Sigmoid colon (tissue), 7 donors: ENCODE data around the gene TNNC1. TPM values are rescaled to one million over a fixed set of nuclear protein-coding genes. Genes with fewer than 3 reads are reported as not detected.
A peak's percentile ranks its signal among the peaks of the same experiment; 100 is the strongest.

Experiments used
- DNase-seq: peaks from one replicate; pipeline ENCODE4 v3.0.0-alpha.2; 2019
- H3K27ac ChIP-seq, 4 donors: fragments of 200-600 bp; sonication (generic); one replicate each; pipeline ENCODE4 v1.5.1; 2016 to 2019; ENCODE audit warnings: mild to moderate bottlenecking in 1 of 4
- H3K27me3 ChIP-seq, 3 donors: fragments of 200-600 bp; sonication (generic); one replicate each; pipeline ENCODE4 v1.5.1; 2019; ENCODE audit warnings: mild to moderate bottlenecking in 1 of 3
- H3K36me3 ChIP-seq, 4 donors: fragments of 200-600 bp; sonication (generic); one replicate each; pipeline ENCODE4 v1.5.1; 2016 to 2019
- H3K4me1 ChIP-seq, 4 donors: fragments of 200-600 bp; sonication (generic); one replicate each; pipeline ENCODE4 v1.5.1; 2017 to 2019
- H3K4me3 ChIP-seq, 4 donors: fragments of 200-600 bp; sonication (generic); one replicate each; pipeline ENCODE4 v1.5.1; 2017 to 2019; ENCODE audit warnings: mild to moderate bottlenecking in 2 of 4, moderate library complexity in 1 of 4
- H3K9me3 ChIP-seq, 4 donors: fragments of 200-600 bp in 3 of 4; sonication (generic) in 3 of 4; one replicate each; pipeline versions ENCODE4 v1.5.1 to v1.6.1; 2013 to 2019
- CTCF ChIP-seq, 4 experiments: fragments of 450-650 bp in 3 of 4; fragments of 200-600 bp in 1 of 4; IDR thresholded peaks; one replicate each; pipeline ENCODE4 v1.5.1; 2016 to 2019; ENCODE audit warnings: antibody characterized with exemption in 4 of 4, mild to moderate bottlenecking in 3 of 4, moderate library complexity in 2 of 4
- EP300 ChIP-seq, 4 donors: sonication (generic); formaldehyde crosslinking; IDR thresholded peaks; one replicate each; pipeline ENCODE4 v1.6.1; 2017; ENCODE audit warnings: antibody characterized with exemption in 4 of 4
- POLR2A ChIP-seq, 2 donors: fragments of 450-650 bp; IDR thresholded peaks; one replicate each; pipeline ENCODE4 v1.6.1; 2016; ENCODE audit warnings: antibody characterized with exemption in 2 of 2, mild to moderate bottlenecking in 2 of 2, moderate library complexity in 2 of 2
- POLR2AphosphoS5 ChIP-seq, 4 donors: sonication (generic); formaldehyde crosslinking; IDR thresholded peaks; one replicate each; pipeline ENCODE4 v1.6.1; 2017; ENCODE audit warnings: antibody characterized with exemption in 4 of 4
- WGBS, 2 donors: extraction: QIAGEN DNeasy Blood & Tissue Kit; methylation state at CpG; one replicate each; pipeline ENCODE4 v1.1.7; 2013; 5-methylcytosine and 5-hydroxymethylcytosine counted together
- intact Hi-C: fragments of 100-400 bp; cut with DNase I; formaldehyde crosslinking; loops from one replicate; pipeline ENCODE4 v1.15.1; 2023
- polyA plus RNA-seq, 3 donors: library from polyadenylated mRNA; stranded (reverse); fragments of 200-250 nt; gene quantifications; one replicate each; pipeline ENCODE4 v1.2.3, GENCODE V29; 2013
- total RNA-seq, 4 donors: library from RNA; depleted of rRNA; stranded (reverse); fragments of >200 nt; gene quantifications; one replicate each; pipeline ENCODE4 v1.1.0, GENCODE V29; 2016
- donor health status: healthy with polysubstance abuse.
- donor health status: Bipolar disorder and iron deficiency.
- donor health status: healthy.

TNNC1 gene
- total and polyA plus RNA-seq, 7 donors, result 0.99 to 34.2 (median 2.9) TPM; not detected in 2

GRCh38 chr3:52498137-52499054 lies 44.6 kb upstream of the TNNC1 start:
- no peaks in the 10 kb centered on the region for H3K9me3 ChIP-seq
- intact Hi-C loops, result no loop called here

GRCh38 chr3:52495777-52496602 lies 42.1 kb upstream of the TNNC1 start:
- TF ChIP-seq POLR2A (IDR thresholded peaks at IDR 0.05), result no peak
- peak in 1 of 4 donors; percentile 33 for TF ChIP-seq POLR2AphosphoS5 (IDR thresholded peaks at IDR 0.05)
- H3K36me3 ChIP-seq, result peaks cover 14 to 25% (median 22%) of the 10 kb centered on the region in 4 donors
- H3K4me3 ChIP-seq, result peak overlapping the region; percentile 16 to 47 (median 27)
- DNase-seq, result no peak
- intact Hi-C loops, result no loop called here
- H3K4me1 ChIP-seq, result peaks cover 0 to 21% (median 8%) of the 10 kb centered on the region in 4 donors
- 66 to 75% methylated on average over 16 of the region's 16 CpGs for WGBS, 2 donors
- no peaks in the 10 kb centered on the region for H3K9me3 ChIP-seq
- H3K27ac ChIP-seq, result peak overlapping the region; percentile 48 to 74 (median 52)
- H3K27me3 ChIP-seq, result no peaks in the 10 kb centered on the region

More at GRCh38 chr3:52498137-52499054, 44.6 kb upstream of the TNNC1 start:
- H3K27me3 ChIP-seq, result no peaks in the 10 kb centered on the region
- peak overlapping the region in 1 of 4 donors; percentile 38 for H3K27ac ChIP-seq
- H3K36me3 ChIP-seq, result peaks cover 0 to 1% (median 0%) of the 10 kb centered on the region in 4 donors
- peak; percentile 83 for DNase-seq
- H3K4me1 ChIP-seq, result peaks cover 0 to 21% (median 8%) of the 10 kb centered on the region in 4 donors
- WGBS, 2 donors, result 52 to 75% methylated on average over 24 of the region's 24 CpGs
- H3K4me3 ChIP-seq, result no peak overlapping the region
- TF ChIP-seq EP300 (IDR thresholded peaks at IDR 0.05) (no peak), POLR2A (IDR thresholded peaks at IDR 0.05) (no peak), POLR2AphosphoS5 (IDR thresholded peaks at IDR 0.05) (no peak), CTCF (IDR thresholded peaks at IDR 0.05) (no peak)

GRCh38 chr3:52494886-52495495 lies 41.1 kb upstream of the TNNC1 start, which contains the start of gene STAB1:
TSS of gene STAB1 (plus strand) at chr3:52495338. CDS start at chr3:52495414, 76 bp downstream.
- Histone ChIP-seq H3K27me3 (no peaks in the 10 kb centered on the region), H3K36me3 (peaks cover 24 to 35% (median 29%) of the 10 kb centered on the region in 4 donors), H3K9me3 (no peaks in the 10 kb centered on the region), H3K4me1 (peaks cover 0 to 22% (median 11%) of the 10 kb centered on the region in 4 donors), H3K4me3 (peak within 1 kb of the TSS; percentile 16 to 47 (median 27)), H3K27ac (peak within 1 kb of the TSS; percentile 48 to 74 (median 52))
- intact Hi-C loops, result no loop called here
- TF ChIP-seq POLR2AphosphoS5 (IDR thresholded peaks at IDR 0.05) (peak in 3 of 4 donors; percentile 30 to 59 (median 33)), CTCF (IDR thresholded peaks at IDR 0.05) (no peak), EP300 (IDR thresholded peaks at IDR 0.05) (no peak)
- DNase-seq, result peak; percentile 79
- 53 to 76% methylated on average over 25 of the region's 25 CpGs for WGBS, 2 donors

- Histone ChIP-seq H3K27ac (peak overlapping the region; percentile 48 to 74 (median 52)), H3K4me3 (peak overlapping the region in 1 of 4 donors; percentile 47), H3K9me3 (no peaks in the 10 kb centered on the region), H3K36me3 (peaks cover 29 to 41% (median 35%) of the 10 kb centered on the region in 4 donors), H3K4me1 (peaks cover 0 to 26% (median 11%) of the 10 kb centered on the region in 4 donors), H3K27me3 (no peaks in the 10 kb centered on the region)
- WGBS, 2 donors, result 86% methylated on average over 7 of the region's 7 CpGs
- TF ChIP-seq POLR2A (IDR thresholded peaks at IDR 0.05) (no peak), EP300 (IDR thresholded peaks at IDR 0.05) (no peak)
- no peak for DNase-seq
- intact Hi-C loops, result no loop called here
Measured at GRCh38 chr3:52494445-52494844, 40.6 kb upstream of the TNNC1 start.

GRCh38 chr3:52493232-52494017 lies 39.6 kb upstream of the TNNC1 start:
- H3K27me3 ChIP-seq, result no peaks in the 10 kb centered on the region
- peaks cover 0 to 26% (median 11%) of the 10 kb centered on the region in 4 donors for H3K4me1 ChIP-seq
- H3K27ac ChIP-seq, result no peak overlapping the region
- TF ChIP-seq POLR2AphosphoS5 (IDR thresholded peaks at IDR 0.05) (no peak), EP300 (IDR thresholded peaks at IDR 0.05) (no peak), POLR2A (IDR thresholded peaks at IDR 0.05) (no peak), CTCF (IDR thresholded peaks at IDR 0.05) (no peak)
- peaks cover 39 to 51% (median 44%) of the 10 kb centered on the region in 4 donors for H3K36me3 ChIP-seq
- DNase-seq, result no peak
- no peaks in the 10 kb centered on the region for H3K9me3 ChIP-seq
- intact Hi-C loops, result no loop called here
- H3K4me3 ChIP-seq, result no peak overlapping the region
- WGBS, 2 donors, result 93% methylated on average over 7 of the region's 7 CpGs
